Measurements from ENCODE around the gene BICC1.

Gene BICC1

GRCh38 chr10:58661336-58661735, 148.7 kb downstream of the BICC1 start:
- H3K4me2 ChIP-seq (ENCODE audit: low read depth, low read length, poor library complexity, severe bottlenecking), result no peak overlapping the region
- no peak overlapping the region for H3K4me3 ChIP-seq (ENCODE audit: low read length, poor library complexity, severe bottlenecking)

GRCh38 chr10:58661902-58662301, 149.2 kb downstream of the BICC1 start:
- Histone ChIP-seq H3K27me3 (ENCODE audit: insufficient read depth, low read length, poor library complexity, severe bottlenecking) (no peaks in the 10 kb centered on the region), H3K9me3 (ENCODE audit: insufficient read depth, low read depth, low read length) (0 out of 2 replicates have a peak, but pooled peaks cover 4% of the 10 kb centered on the region), H4K20me1 (ENCODE audit: insufficient read depth, low read length, poor library complexity, severe bottlenecking) (no peaks in the 10 kb centered on the region), H3F3A (ENCODE audit: low read depth) (no peaks in the 10 kb centered on the region), H3K4me1 (ENCODE audit: insufficient read depth, low read length, poor library complexity, severe bottlenecking) (no peaks in the 10 kb centered on the region), H3K9ac (ENCODE audit: low read depth, low read length, poor library complexity, severe bottlenecking) (no peak overlapping the region), H3K9me2 (replicated peaks; ENCODE audit: low read depth, low read length) (no peaks in the 10 kb centered on the region), H2AFZ (ENCODE audit: low read length) (no peak overlapping the region), H3K4me3 (ENCODE audit: low read length, poor library complexity, severe bottlenecking) (no peak overlapping the region), H3K36me3 (ENCODE audit: insufficient read depth, low read length) (no peaks in the 10 kb centered on the region), H3K79me2 (ENCODE audit: insufficient read depth, low read length) (no peaks in the 10 kb centered on the region), H3K4me2 (ENCODE audit: low read depth, low read length, poor library complexity, severe bottlenecking) (no peak overlapping the region)
- no peak for TF ChIP-seq EZH2phosphoT487 (IDR thresholded peaks at IDR 0.05; ENCODE audit: borderline replicate concordance)
- TF ChIP-seq CTCF (conservative IDR thresholded peaks at IDR 0.05; ENCODE audit: low read length), result no peak

More at GRCh38 chr10:58661336-58661735, 148.7 kb downstream of the BICC1 start:
- no peaks in the 10 kb centered on the region for H3K9me2 ChIP-seq (replicated peaks; ENCODE audit: low read depth, low read length)
- no peaks in the 10 kb centered on the region for H3F3A ChIP-seq (ENCODE audit: low read depth)
- no peak overlapping the region for H3K9ac ChIP-seq (ENCODE audit: low read depth, low read length, poor library complexity, severe bottlenecking)
- H3K36me3 ChIP-seq (ENCODE audit: insufficient read depth, low read length), result no peaks in the 10 kb centered on the region
- H3K4me1 ChIP-seq (ENCODE audit: insufficient read depth, low read length, poor library complexity, severe bottlenecking), result no peaks in the 10 kb centered on the region
- H3K27me3 ChIP-seq (ENCODE audit: insufficient read depth, low read length, poor library complexity, severe bottlenecking), result no peaks in the 10 kb centered on the region
- no peaks in the 10 kb centered on the region for H3K79me2 ChIP-seq (ENCODE audit: insufficient read depth, low read length)
- TF ChIP-seq EZH2phosphoT487 (IDR thresholded peaks at IDR 0.05; ENCODE audit: borderline replicate concordance), result no peak
- TF ChIP-seq CTCF (conservative IDR thresholded peaks at IDR 0.05; ENCODE audit: low read length), result no peak
- H2AFZ ChIP-seq (ENCODE audit: low read length), result no peak overlapping the region
- 0 out of 2 replicates have a peak, but pooled peaks cover 4% of the 10 kb centered on the region for H3K9me3 ChIP-seq (ENCODE audit: insufficient read depth, low read depth, low read length)
- H4K20me1 ChIP-seq (ENCODE audit: insufficient read depth, low read length, poor library complexity, severe bottlenecking), result no peaks in the 10 kb centered on the region

- TF ChIP-seq EZH2phosphoT487 (IDR thresholded peaks at IDR 0.05; ENCODE audit: borderline replicate concordance), result no peak
- TF ChIP-seq CTCF (conservative IDR thresholded peaks at IDR 0.05; ENCODE audit: low read length), result no peak
- Histone ChIP-seq H3K4me2 (ENCODE audit: low read depth, low read length, poor library complexity, severe bottlenecking) (no peak overlapping the region), H4K20me1 (ENCODE audit: insufficient read depth, low read length, poor library complexity, severe bottlenecking) (no peaks in the 10 kb centered on the region), H3K79me2 (ENCODE audit: insufficient read depth, low read length) (no peaks in the 10 kb centered on the region), H3K9me2 (replicated peaks; ENCODE audit: low read depth, low read length) (no peaks in the 10 kb centered on the region), H3K4me3 (ENCODE audit: low read length, poor library complexity, severe bottlenecking) (no peak overlapping the region), H3K27me3 (ENCODE audit: insufficient read depth, low read length, poor library complexity, severe bottlenecking) (no peaks in the 10 kb centered on the region), H3K4me1 (ENCODE audit: insufficient read depth, low read length, poor library complexity, severe bottlenecking) (no peaks in the 10 kb centered on the region), H3K9ac (ENCODE audit: low read depth, low read length, poor library complexity, severe bottlenecking) (no peak overlapping the region), H2AFZ (ENCODE audit: low read length) (no peak overlapping the region), H3K9me3 (ENCODE audit: insufficient read depth, low read depth, low read length) (0 out of 2 replicates have a peak, but pooled peaks cover 4% of the 10 kb centered on the region), H3F3A (ENCODE audit: low read depth) (no peaks in the 10 kb centered on the region), H3K36me3 (ENCODE audit: insufficient read depth, low read length) (no peaks in the 10 kb centered on the region)
Measured at GRCh38 chr10:58662314-58662713, 149.6 kb downstream of the BICC1 start.
